Mesendoderm (in vitro differentiated cells): ENCODE data around the gene NEXN.
"Not testable (repeated sequence)": the region's sequence is repeated elsewhere in the genome, so short reads cannot be mapped to it uniquely, and the experiment has no call there.

ENCODE experiments used
- DNase-seq: peaks from one replicate; pipeline ENCODE4 v3.0.0; 2013
- H2AK5ac ChIP-seq: 2 replicates; pipeline ENCODE4 v1.6.1; 2013; ENCODE audit warnings: low read length, inconsistent platforms
- H2BK120ac ChIP-seq: 2 replicates; pipeline ENCODE4 v1.6.1; 2013; ENCODE audit warnings: low read depth, mild to moderate bottlenecking, low read length, moderate library complexity, mixed read lengths
- H2BK15ac ChIP-seq: replicated peaks from 2 replicates; pipeline ENCODE4 v1.6.1; 2013; ENCODE audit warnings: low read depth, mild to moderate bottlenecking, moderate library complexity
- H2BK5ac ChIP-seq: 2 replicates; pipeline ENCODE4 v1.6.1; 2013; ENCODE audit warnings: low read length, inconsistent platforms
- H3K18ac ChIP-seq: 2 replicates; pipeline ENCODE4 v1.6.1; 2013; ENCODE audit warnings: mild to moderate bottlenecking, low read length, mixed read lengths
- H3K23ac ChIP-seq: one replicate; pipeline ENCODE4 v1.6.1; 2013; ENCODE audit warnings: low read length
- H3K27ac ChIP-seq: 2 replicates; pipeline ENCODE4 v1.5.1; 2013; ENCODE audit warnings: low read depth, mild to moderate bottlenecking, inconsistent platforms, low read length, moderate library complexity
- H3K27me3 ChIP-seq: 2 replicates; pipeline ENCODE4 v1.6.1; 2013; ENCODE audit warnings: low read length, control low read depth, mild to moderate bottlenecking, inconsistent platforms; ENCODE audit not compliant: insufficient read depth, poor library complexity
- H3K36me3 ChIP-seq: 2 replicates; pipeline ENCODE4 v1.6.1; 2013; ENCODE audit warnings: low read length, inconsistent platforms; ENCODE audit not compliant: control insufficient read depth, insufficient read depth
- H3K4ac ChIP-seq: one replicate; pipeline ENCODE4 v1.6.1; 2013; ENCODE audit warnings: low read depth, mild to moderate bottlenecking, low read length, moderate library complexity
- H3K4me1 ChIP-seq: 2 replicates; pipeline ENCODE4 v1.6.1; 2013; ENCODE audit warnings: low read depth, low read length, inconsistent platforms; ENCODE audit not compliant: control insufficient read depth
- H3K4me2 ChIP-seq: 2 replicates; pipeline ENCODE4 v1.6.1; 2013; ENCODE audit warnings: low read length
- H3K4me3 ChIP-seq: 2 replicates; pipeline ENCODE4 v1.5.1; 2013; ENCODE audit warnings: mild to moderate bottlenecking, low read length
- H3K56ac ChIP-seq: one replicate; pipeline ENCODE4 v1.6.1; 2013; ENCODE audit warnings: low read length
- H3K79me1 ChIP-seq: 2 replicates; pipeline ENCODE4 v1.6.1; 2013; ENCODE audit warnings: low read length, inconsistent platforms
- H3K79me2 ChIP-seq: 2 replicates; pipeline ENCODE4 v1.6.1; 2013; ENCODE audit warnings: mild to moderate bottlenecking, low read length; ENCODE audit not compliant: control insufficient read depth, insufficient read depth
- H3K9ac ChIP-seq: 2 replicates; pipeline ENCODE4 v1.6.1; 2013; ENCODE audit warnings: low read length, inconsistent platforms
- H4K5ac ChIP-seq: one replicate; pipeline ENCODE4 v1.6.1; 2013; ENCODE audit warnings: low read length
- H4K8ac ChIP-seq: one replicate; pipeline ENCODE4 v1.6.1; 2013; ENCODE audit warnings: low read depth, mild to moderate bottlenecking, control low read depth, low read length, moderate library complexity
- WGBS: extraction: QIAGEN DNeasy Blood & Tissue Kit; methylation state at CpG from one replicate; pipeline ENCODE4 v1.1.7; 2013; ENCODE audit warnings: low lambda C conversion rate, missing lambda C conversion rate; ENCODE audit not compliant: insufficient coverage; ENCODE audit errors: extremely low coverage; 5-methylcytosine and 5-hydroxymethylcytosine counted together

The NEXN gene

GRCh38 chr1:77977989-77978292 lies 89.5 kb downstream of the NEXN start:
- Histone ChIP-seq H3K27me3 (no peaks in the 10 kb centered on the region), H4K5ac (no peak overlapping the region), H3K36me3 (no peaks in the 10 kb centered on the region), H3K79me1 (no peaks in the 10 kb centered on the region), H3K4me3 (peak overlapping the region; percentile 96), H3K27ac (no peak overlapping the region), H3K4me1 (no peaks in the 10 kb centered on the region), H3K18ac (peak overlapping the region; percentile 31), H3K4ac (peak overlapping the region; percentile 100), H4K8ac (no peak overlapping the region), H2BK120ac (no peak overlapping the region), H3K79me2 (peaks cover 76% of the 10 kb centered on the region), H3K4me2 (peak overlapping the region; percentile 23), H2BK15ac (no peak overlapping the region), H2AK5ac (no peak overlapping the region), H3K23ac (no peak overlapping the region), H2BK5ac (no peak overlapping the region), H3K56ac (peak overlapping the region; percentile 100), H3K9ac (peak overlapping the region; percentile 99)
- DNase-seq: no peak
- WGBS: no CpG with 5 or more reads among the region's 5 CpGs

- H3K18ac ChIP-seq: peak overlapping the region; percentile 46
- H3K56ac ChIP-seq: peak overlapping the region; percentile 100
- peak overlapping the region; percentile 2 for H3K4me2 ChIP-seq
- no peaks in the 10 kb centered on the region for H3K36me3 ChIP-seq
- peak; percentile 95 for DNase-seq
- H3K4me1 ChIP-seq: no peaks in the 10 kb centered on the region
- peak overlapping the region; percentile 100 for H3K4ac ChIP-seq
- peak overlapping the region; percentile 80 for H3K27ac ChIP-seq
- H2BK5ac ChIP-seq: peak overlapping the region; percentile 88
- H3K4me3 ChIP-seq: peak overlapping the region; percentile 96
- no peak overlapping the region for H2BK15ac ChIP-seq
- no peaks in the 10 kb centered on the region for H3K79me1 ChIP-seq
- peak overlapping the region; percentile 43 for H4K8ac ChIP-seq
- no CpG with 5 or more reads among the region's 34 CpGs for WGBS
- H2BK120ac ChIP-seq: peak overlapping the region; percentile 29
- peaks cover 73% of the 10 kb centered on the region for H3K79me2 ChIP-seq
- peak overlapping the region; percentile 96 for H3K23ac ChIP-seq
- peak overlapping the region; percentile 99 for H3K9ac ChIP-seq
- peak overlapping the region; percentile 71 for H4K5ac ChIP-seq
- no peaks in the 10 kb centered on the region for H3K27me3 ChIP-seq
- peak overlapping the region; percentile 8 for H2AK5ac ChIP-seq
These were observed 90.0 kb downstream of the NEXN start for GRCh38 chr1:77978293-77978968.

GRCh38 chr1:77978969-77979876 lies 90.8 kb downstream of the NEXN start, which contains the start of gene FUBP1:
Gene FUBP1 (minus strand): TSS chr1:77979072. CDS start chr1:77979004, 68 bp downstream.
- H3K4me3 ChIP-seq: peak within 1 kb of the TSS; percentile 96
- peak within 1 kb of the TSS; percentile 8 for H2AK5ac ChIP-seq
- peak within 1 kb of the TSS; percentile 100 for H3K56ac ChIP-seq
- no peaks in the 10 kb centered on the region for H3K79me1 ChIP-seq
- peak within 1 kb of the TSS; percentile 71 for H4K5ac ChIP-seq
- no peaks in the 10 kb centered on the region for H3K36me3 ChIP-seq
- H3K79me2 ChIP-seq: peaks cover 69% of the 10 kb centered on the region
- H3K27ac ChIP-seq: peak within 1 kb of the TSS; percentile 99
- no peaks in the 10 kb centered on the region for H3K4me1 ChIP-seq
- DNase-seq: peak; percentile 99
- H3K23ac ChIP-seq: peak within 1 kb of the TSS; percentile 96
- peak within 1 kb of the TSS; percentile 29 for H2BK120ac ChIP-seq
- H4K8ac ChIP-seq: peak within 1 kb of the TSS; percentile 43
- peak within 1 kb of the TSS; percentile 89 for H2BK5ac ChIP-seq
- peak within 1 kb of the TSS; percentile 29 for H3K4me2 ChIP-seq
- H3K4ac ChIP-seq: peak within 1 kb of the TSS; percentile 100
- peak within 1 kb of the TSS; percentile 99 for H3K9ac ChIP-seq
- peak within 1 kb of the TSS; percentile 90 for H3K18ac ChIP-seq
- WGBS: no CpG with 5 or more reads among the region's 57 CpGs
- H2BK15ac ChIP-seq: no peak within 1 kb of the TSS
- H3K27me3 ChIP-seq: no peaks in the 10 kb centered on the region

- not testable (repeated sequence) for H3K4ac ChIP-seq
These were observed 95.0 kb downstream of the NEXN start for GRCh38 chr1:77983352-77983996.

GRCh38 chr1:77983997-77984355 lies 95.6 kb downstream of the NEXN start:
- H3K79me1 ChIP-seq: peaks cover 6% of the 10 kb centered on the region
- no peak overlapping the region for H2AK5ac ChIP-seq
- no peak overlapping the region for H3K23ac ChIP-seq
- H3K18ac ChIP-seq: no peak overlapping the region
- no peak for DNase-seq
- H4K5ac ChIP-seq: no peak overlapping the region
- H3K4me3 ChIP-seq: no peak overlapping the region
- H3K4me1 ChIP-seq: no peaks in the 10 kb centered on the region
- H3K36me3 ChIP-seq: no peaks in the 10 kb centered on the region
- H2BK5ac ChIP-seq: no peak overlapping the region
- no peak overlapping the region for H3K4me2 ChIP-seq
- H3K4ac ChIP-seq: no peak overlapping the region
- H4K8ac ChIP-seq: no peak overlapping the region
- no peak overlapping the region for H2BK120ac ChIP-seq
- H3K79me2 ChIP-seq: peaks cover 34% of the 10 kb centered on the region
- H3K9ac ChIP-seq: no peak overlapping the region
- H3K27me3 ChIP-seq: no peaks in the 10 kb centered on the region
- no peak overlapping the region for H3K27ac ChIP-seq
- no peak overlapping the region for H2BK15ac ChIP-seq
- no peak overlapping the region for H3K56ac ChIP-seq

More at GRCh38 chr1:77983352-77983996, 95.0 kb downstream of the NEXN start:
- not testable (repeated sequence) for H4K5ac ChIP-seq, H3K4me3 ChIP-seq, H3K79me1 ChIP-seq, H3K4me2 ChIP-seq, H2BK120ac ChIP-seq, H2BK15ac ChIP-seq, H3K23ac ChIP-seq, H3K18ac ChIP-seq, H3K27me3 ChIP-seq, H3K4me1 ChIP-seq, H3K9ac ChIP-seq, H3K27ac ChIP-seq, H3K36me3 ChIP-seq, H4K8ac ChIP-seq, H3K56ac ChIP-seq, H2AK5ac ChIP-seq, H2BK5ac ChIP-seq, DNase-seq
- peaks cover 38% of the 10 kb centered on the region for H3K79me2 ChIP-seq
- WGBS: no CpG with 5 or more reads among the region's 8 CpGs
